ENCODE results near the gene ROBO1. TPM values are rescaled to one million over a fixed set of nuclear protein-coding genes. Genes with fewer than 3 reads are reported as not detected.
A peak's percentile ranks its signal among the peaks of the same experiment; 100 is the strongest.

The ROBO1 gene
- total and polyA plus RNA-seq, 2 of the 13 experiments (the other 11 are each of a cell fraction or from before 2014, with no cell fraction given) = 52.2 to 71.0 TPM

DNA sequence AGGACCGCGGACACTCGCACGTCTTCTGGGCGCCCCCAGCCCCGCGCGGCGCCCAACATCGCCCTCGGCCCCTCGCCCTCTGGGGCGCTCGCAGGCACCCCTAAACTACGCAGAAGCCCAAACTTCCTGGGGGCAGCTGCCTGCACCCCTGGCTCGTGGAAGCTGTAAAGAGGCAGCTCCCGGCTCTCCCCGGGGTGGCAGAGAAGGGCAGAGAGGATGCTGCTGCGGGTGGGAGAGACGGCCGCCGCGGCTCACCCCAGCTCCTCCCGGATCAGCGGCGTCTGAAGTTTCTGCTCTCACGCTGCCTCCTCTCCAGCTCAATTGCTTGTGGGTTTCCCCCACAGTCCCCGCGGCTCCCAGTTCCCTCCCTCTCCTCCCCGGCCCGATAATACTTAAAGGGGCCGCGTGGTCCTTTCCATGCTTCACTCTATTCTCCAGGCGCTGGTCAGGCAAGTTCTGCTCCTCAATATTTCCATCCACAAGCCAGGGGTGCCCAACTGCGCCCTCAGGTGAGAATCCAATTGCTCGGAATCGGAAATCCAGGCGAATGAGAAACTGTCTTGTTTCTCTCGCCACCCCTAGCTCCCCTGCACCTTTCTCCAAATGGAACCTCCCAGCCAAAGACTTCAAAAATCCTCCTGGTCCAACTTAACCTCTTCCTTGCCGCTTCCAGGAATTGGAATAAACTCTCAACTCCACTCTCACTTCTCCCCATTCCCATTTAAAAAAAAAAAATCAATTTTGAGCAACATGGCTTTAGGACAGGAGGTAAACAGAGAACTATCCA, 748.5 kb downstream of the ROBO1 start (continued):
- TF ChIP-seq ATF7-NPFF (CRISPR knock-in tag; IDR thresholded peaks at IDR 0.05; ENCODE audit: low read depth) (no peak), NRL (CRISPR knock-in tag; IDR thresholded peaks at IDR 0.05; ENCODE audit: borderline replicate concordance) (no peak), SPEN (CRISPR knock-in tag; IDR thresholded peaks at IDR 0.05; ENCODE audit: low read depth) (peak; percentile 48), ZC3H4 (CRISPR knock-in tag; IDR thresholded peaks at IDR 0.05; ENCODE audit: borderline replicate concordance) (no peak), ZNF766 (CRISPR knock-in tag; IDR thresholded peaks at IDR 0.05; ENCODE audit: borderline replicate concordance) (no peak), ZNF75D (CRISPR knock-in tag; IDR thresholded peaks at IDR 0.05; ENCODE audit: borderline replicate concordance) (no peak), ZEB1 (IDR thresholded peaks at IDR 0.05; ENCODE audit: insufficient replicate concordance, low read depth) (peak; percentile 80), ZNF572 (CRISPR knock-in tag; IDR thresholded peaks at IDR 0.05) (no peak), SATB2 (CRISPR knock-in tag; IDR thresholded peaks at IDR 0.05) (0 out of 2 replicates have a peak, but pooled peaks have one; percentile 6), KDM5B (CRISPR knock-in tag; IDR thresholded peaks at IDR 0.05; ENCODE audit: borderline replicate concordance) (peak; percentile 61; the same call in 1 of the 2 replicates), ZNF713 (CRISPR knock-in tag; IDR thresholded peaks at IDR 0.05) (no peak), SNAPC2 (CRISPR knock-in tag; IDR thresholded peaks at IDR 0.05) (peak; percentile 34; the same call in 1 of the 2 replicates)
- TF ChIP-seq, protein P1, sequence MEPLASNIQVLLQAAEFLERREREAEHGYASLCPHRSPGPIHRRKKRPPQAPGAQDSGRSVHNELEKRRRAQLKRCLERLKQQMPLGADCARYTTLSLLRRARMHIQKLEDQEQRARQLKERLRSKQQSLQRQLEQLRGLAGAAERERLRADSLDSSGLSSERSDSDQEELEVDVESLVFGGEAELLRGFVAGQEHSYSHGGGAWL (CRISPR knock-in tag; IDR thresholded peaks at IDR 0.05) = peak; percentile 57; the same call in 1 of the 2 replicates
- TF ChIP-seq, protein P2, sequence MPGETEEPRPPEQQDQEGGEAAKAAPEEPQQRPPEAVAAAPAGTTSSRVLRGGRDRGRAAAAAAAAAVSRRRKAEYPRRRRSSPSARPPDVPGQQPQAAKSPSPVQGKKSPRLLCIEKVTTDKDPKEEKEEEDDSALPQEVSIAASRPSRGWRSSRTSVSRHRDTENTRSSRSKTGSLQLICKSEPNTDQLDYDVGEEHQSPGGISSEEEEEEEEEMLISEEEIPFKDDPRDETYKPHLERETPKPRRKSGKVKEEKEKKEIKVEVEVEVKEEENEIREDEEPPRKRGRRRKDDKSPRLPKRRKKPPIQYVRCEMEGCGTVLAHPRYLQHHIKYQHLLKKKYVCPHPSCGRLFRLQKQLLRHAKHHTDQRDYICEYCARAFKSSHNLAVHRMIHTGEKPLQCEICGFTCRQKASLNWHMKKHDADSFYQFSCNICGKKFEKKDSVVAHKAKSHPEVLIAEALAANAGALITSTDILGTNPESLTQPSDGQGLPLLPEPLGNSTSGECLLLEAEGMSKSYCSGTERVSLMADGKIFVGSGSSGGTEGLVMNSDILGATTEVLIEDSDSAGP (CRISPR knock-in tag; IDR thresholded peaks at IDR 0.05; ENCODE audit: borderline replicate concordance) = peak; percentile 100
- TF ChIP-seq, protein P3, sequence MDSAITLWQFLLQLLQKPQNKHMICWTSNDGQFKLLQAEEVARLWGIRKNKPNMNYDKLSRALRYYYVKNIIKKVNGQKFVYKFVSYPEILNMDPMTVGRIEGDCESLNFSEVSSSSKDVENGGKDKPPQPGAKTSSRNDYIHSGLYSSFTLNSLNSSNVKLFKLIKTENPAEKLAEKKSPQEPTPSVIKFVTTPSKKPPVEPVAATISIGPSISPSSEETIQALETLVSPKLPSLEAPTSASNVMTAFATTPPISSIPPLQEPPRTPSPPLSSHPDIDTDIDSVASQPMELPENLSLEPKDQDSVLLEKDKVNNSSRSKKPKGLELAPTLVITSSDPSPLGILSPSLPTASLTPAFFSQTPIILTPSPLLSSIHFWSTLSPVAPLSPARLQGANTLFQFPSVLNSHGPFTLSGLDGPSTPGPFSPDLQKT (CRISPR knock-in tag; IDR thresholded peaks at IDR 0.05; ENCODE audit: borderline replicate concordance) = no peak
- TF ChIP-seq, protein P4, sequence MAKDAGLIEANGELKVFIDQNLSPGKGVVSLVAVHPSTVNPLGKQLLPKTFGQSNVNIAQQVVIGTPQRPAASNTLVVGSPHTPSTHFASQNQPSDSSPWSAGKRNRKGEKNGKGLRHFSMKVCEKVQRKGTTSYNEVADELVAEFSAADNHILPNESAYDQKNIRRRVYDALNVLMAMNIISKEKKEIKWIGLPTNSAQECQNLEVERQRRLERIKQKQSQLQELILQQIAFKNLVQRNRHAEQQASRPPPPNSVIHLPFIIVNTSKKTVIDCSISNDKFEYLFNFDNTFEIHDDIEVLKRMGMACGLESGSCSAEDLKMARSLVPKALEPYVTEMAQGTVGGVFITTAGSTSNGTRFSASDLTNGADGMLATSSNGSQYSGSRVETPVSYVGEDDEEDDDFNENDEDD (CRISPR knock-in tag; IDR thresholded peaks at IDR 0.05; ENCODE audit: borderline replicate concordance) = peak; percentile 46; the same call in 1 of the 2 replicates
- TF ChIP-seq, protein P5, sequence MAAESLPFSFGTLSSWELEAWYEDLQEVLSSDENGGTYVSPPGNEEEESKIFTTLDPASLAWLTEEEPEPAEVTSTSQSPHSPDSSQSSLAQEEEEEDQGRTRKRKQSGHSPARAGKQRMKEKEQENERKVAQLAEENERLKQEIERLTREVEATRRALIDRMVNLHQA (CRISPR knock-in tag; IDR thresholded peaks at IDR 0.05) = no peak
- TF ChIP-seq, protein P6, sequence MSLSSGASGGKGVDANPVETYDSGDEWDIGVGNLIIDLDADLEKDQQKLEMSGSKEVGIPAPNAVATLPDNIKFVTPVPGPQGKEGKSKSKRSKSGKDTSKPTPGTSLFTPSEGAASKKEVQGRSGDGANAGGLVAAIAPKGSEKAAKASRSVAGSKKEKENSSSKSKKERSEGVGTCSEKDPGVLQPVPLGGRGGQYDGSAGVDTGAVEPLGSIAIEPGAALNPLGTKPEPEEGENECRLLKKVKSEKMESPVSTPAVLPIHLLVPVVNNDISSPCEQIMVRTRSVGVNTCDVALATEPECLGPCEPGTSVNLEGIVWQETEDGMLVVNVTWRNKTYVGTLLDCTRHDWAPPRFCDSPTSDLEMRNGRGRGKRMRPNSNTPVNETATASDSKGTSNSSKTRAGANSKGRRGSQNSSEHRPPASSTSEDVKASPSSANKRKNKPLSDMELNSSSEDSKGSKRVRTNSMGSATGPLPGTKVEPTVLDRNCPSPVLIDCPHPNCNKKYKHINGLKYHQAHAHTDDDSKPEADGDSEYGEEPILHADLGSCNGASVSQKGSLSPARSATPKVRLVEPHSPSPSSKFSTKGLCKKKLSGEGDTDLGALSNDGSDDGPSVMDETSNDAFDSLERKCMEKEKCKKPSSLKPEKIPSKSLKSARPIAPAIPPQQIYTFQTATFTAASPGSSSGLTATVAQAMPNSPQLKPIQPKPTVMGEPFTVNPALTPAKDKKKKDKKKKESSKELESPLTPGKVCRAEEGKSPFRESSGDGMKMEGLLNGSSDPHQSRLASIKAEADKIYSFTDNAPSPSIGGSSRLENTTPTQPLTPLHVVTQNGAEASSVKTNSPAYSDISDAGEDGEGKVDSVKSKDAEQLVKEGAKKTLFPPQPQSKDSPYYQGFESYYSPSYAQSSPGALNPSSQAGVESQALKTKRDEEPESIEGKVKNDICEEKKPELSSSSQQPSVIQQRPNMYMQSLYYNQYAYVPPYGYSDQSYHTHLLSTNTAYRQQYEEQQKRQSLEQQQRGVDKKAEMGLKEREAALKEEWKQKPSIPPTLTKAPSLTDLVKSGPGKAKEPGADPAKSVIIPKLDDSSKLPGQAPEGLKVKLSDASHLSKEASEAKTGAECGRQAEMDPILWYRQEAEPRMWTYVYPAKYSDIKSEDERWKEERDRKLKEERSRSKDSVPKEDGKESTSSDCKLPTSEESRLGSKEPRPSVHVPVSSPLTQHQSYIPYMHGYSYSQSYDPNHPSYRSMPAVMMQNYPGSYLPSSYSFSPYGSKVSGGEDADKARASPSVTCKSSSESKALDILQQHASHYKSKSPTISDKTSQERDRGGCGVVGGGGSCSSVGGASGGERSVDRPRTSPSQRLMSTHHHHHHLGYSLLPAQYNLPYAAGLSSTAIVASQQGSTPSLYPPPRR (CRISPR knock-in tag; IDR thresholded peaks at IDR 0.05; ENCODE audit: borderline replicate concordance) = no peak
